RWPE2 (cell line): ENCODE data around the gene EGFLAM.

Source experiments
- ATAC-seq: fragments of 200-7000 bp; cut with Tn5 transposase; 3 replicates; pipeline ENCODE4 v1.9.1; 2021; ENCODE audit warnings: low read depth
- DNase-seq: peaks from one replicate; pipeline ENCODE4 v3.0.0-alpha.2; 2020; ENCODE audit warnings: low spot score
- H3K27ac ChIP-seq: fragments of 450-650 bp; 2 replicates; pipeline ENCODE4 v1.5.1; 2017; ENCODE audit warnings: mild to moderate bottlenecking; ENCODE audit not compliant: poor library complexity, severe bottlenecking
- H3K27me3 ChIP-seq: fragments of 250-450 bp; sonication (Bioruptor Pico); 2 replicates; pipeline ENCODE4 v1.5.1; 2021; ENCODE audit warnings: mild to moderate bottlenecking, moderate library complexity; ENCODE audit not compliant: insufficient read depth, poor library complexity, severe bottlenecking
- H3K36me3 ChIP-seq: fragments of 250-450 bp; sonication (Bioruptor Pico); 2 replicates; pipeline ENCODE4 v1.5.1; 2020; ENCODE audit warnings: low read depth, mild to moderate bottlenecking, moderate library complexity
- H3K4me1 ChIP-seq: fragments of 250-450 bp; sonication (Bioruptor Pico); 2 replicates; pipeline ENCODE4 v1.5.1; 2021; ENCODE audit warnings: mild to moderate bottlenecking, moderate library complexity; ENCODE audit not compliant: insufficient read depth, poor library complexity, severe bottlenecking
- H3K4me3 ChIP-seq: fragments of 250-450 bp; sonication (Bioruptor Pico); 2 replicates; pipeline ENCODE4 v1.5.1; 2021; ENCODE audit warnings: mild to moderate bottlenecking, moderate library complexity; ENCODE audit not compliant: severe bottlenecking
- H3K9me3 ChIP-seq: fragments of 250-450 bp; sonication (Bioruptor Pico); 2 replicates; pipeline ENCODE4 v1.5.1; 2021; ENCODE audit warnings: mild to moderate bottlenecking, moderate library complexity; ENCODE audit not compliant: severe bottlenecking
- TF ChIP-seq, protein P1 (sequence below): fragments of 450-650 bp; IDR thresholded peaks from one replicate; pipeline ENCODE4 v1.5.1; 2017; ENCODE audit warnings: mild to moderate bottlenecking, moderate library complexity; ENCODE audit not compliant: poor library complexity, severe bottlenecking

Gene EGFLAM

GRCh38 chr5:38420691-38421390 lies 162.5 kb downstream of the EGFLAM start:
- Histone ChIP-seq H3K27ac (no peak overlapping the region), H3K36me3 (no peaks in the 10 kb centered on the region), H3K27me3 (no peaks in the 10 kb centered on the region), H3K4me1 (no peaks in the 10 kb centered on the region), H3K4me3 (no peak overlapping the region), H3K9me3 (no peaks in the 10 kb centered on the region)
- ATAC-seq = peak; percentile 92
- TF ChIP-seq, protein P1, sequence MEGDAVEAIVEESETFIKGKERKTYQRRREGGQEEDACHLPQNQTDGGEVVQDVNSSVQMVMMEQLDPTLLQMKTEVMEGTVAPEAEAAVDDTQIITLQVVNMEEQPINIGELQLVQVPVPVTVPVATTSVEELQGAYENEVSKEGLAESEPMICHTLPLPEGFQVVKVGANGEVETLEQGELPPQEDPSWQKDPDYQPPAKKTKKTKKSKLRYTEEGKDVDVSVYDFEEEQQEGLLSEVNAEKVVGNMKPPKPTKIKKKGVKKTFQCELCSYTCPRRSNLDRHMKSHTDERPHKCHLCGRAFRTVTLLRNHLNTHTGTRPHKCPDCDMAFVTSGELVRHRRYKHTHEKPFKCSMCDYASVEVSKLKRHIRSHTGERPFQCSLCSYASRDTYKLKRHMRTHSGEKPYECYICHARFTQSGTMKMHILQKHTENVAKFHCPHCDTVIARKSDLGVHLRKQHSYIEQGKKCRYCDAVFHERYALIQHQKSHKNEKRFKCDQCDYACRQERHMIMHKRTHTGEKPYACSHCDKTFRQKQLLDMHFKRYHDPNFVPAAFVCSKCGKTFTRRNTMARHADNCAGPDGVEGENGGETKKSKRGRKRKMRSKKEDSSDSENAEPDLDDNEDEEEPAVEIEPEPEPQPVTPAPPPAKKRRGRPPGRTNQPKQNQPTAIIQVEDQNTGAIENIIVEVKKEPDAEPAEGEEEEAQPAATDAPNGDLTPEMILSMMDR = peak; percentile 97
- DNase-seq = no peak

- Histone ChIP-seq H3K27me3 (no peaks in the 10 kb centered on the region), H3K4me1 (peaks cover 16% of the 10 kb centered on the region), H3K27ac (no peak overlapping the region), H3K36me3 (no peaks in the 10 kb centered on the region), H3K4me3 (no peak overlapping the region), H3K9me3 (no peaks in the 10 kb centered on the region)
- ATAC-seq = no peak
- no peak for DNase-seq
- TF ChIP-seq, protein P1 = no peak
Observed at GRCh38 chr5:38422622-38423021, 164.3 kb downstream of the EGFLAM start.

- Histone ChIP-seq H3K4me3 (no peak overlapping the region), H3K9me3 (no peaks in the 10 kb centered on the region), H3K27ac (no peak overlapping the region), H3K27me3 (no peaks in the 10 kb centered on the region), H3K36me3 (no peaks in the 10 kb centered on the region), H3K4me1 (peaks cover 21% of the 10 kb centered on the region)
- DNase-seq (no peak), ATAC-seq (no peak)
- TF ChIP-seq, protein P1 = no peak
Observed at GRCh38 chr5:38423276-38424147, 165.2 kb downstream of the EGFLAM start.

GRCh38 chr5:38424148-38425060 lies 166.0 kb downstream of the EGFLAM start:
- Histone ChIP-seq H3K36me3 (no peaks in the 10 kb centered on the region), H3K27me3 (no peaks in the 10 kb centered on the region), H3K9me3 (no peaks in the 10 kb centered on the region), H3K4me1 (peaks cover 21% of the 10 kb centered on the region), H3K4me3 (no peak overlapping the region), H3K27ac (no peak overlapping the region)
- no peak for DNase-seq
- TF ChIP-seq, protein P1 = no peak
- no peak for ATAC-seq
